Measurements from ENCODE around the gene GGCX. TPM values are rescaled to one million over a fixed set of nuclear protein-coding genes. Genes with fewer than 3 reads are reported as not detected.
A peak's percentile ranks its signal among the peaks of the same experiment; 100 is the strongest.
"Not testable (repeated sequence)": the region's sequence is repeated elsewhere in the genome, so short reads cannot be mapped to it uniquely, and the experiment has no call there.

The GGCX gene
- total RNA-seq, 2 experiments from 2014 or later = 22.9 to 27.6 TPM

DNA sequence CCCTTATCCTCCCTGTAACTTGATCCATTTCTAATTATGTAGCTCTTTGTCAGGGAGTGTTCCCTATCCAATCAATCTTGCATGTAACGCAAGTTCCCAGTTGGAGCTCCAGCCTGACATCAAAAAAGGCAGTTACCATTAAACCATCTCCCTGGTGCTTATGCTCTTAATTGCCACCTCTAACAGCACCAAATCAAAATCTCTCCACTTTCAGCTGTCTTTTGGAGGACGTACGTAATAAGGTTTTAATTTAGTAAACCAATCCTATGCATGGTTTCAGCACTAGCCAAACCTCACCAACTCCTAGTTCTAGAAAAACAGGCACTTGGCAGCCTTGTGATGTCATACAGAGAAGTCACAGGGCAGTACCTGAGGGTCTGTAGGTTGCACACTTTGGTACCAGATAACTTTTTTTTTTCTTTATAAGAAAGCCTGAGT lies 17.0 kb downstream of the GGCX start:
- POLR2A ChIA-PET = interaction anchor here (0.6 to 1.2 kb wide), 4 partner anchors 8 to 126 kb away, joined by 3 to 6 read pairs (median 3); partner anchors contain the start of genes C2orf68 and SH2D6
- H3K27ac Mint-ChIP-seq; H3K27me3 ChIP-seq (ENCODE audit: control insufficient read depth in 1 of 2, insufficient read depth in 2 of 2, low read length in 2 of 2); DNase-seq; intact Hi-C loops (cut with DNase I, micrococcal nuclease); H3K27ac ChIP-seq (ENCODE audit: low read depth in 1 of 2, low read length in 2 of 2); ATAC-seq (ENCODE audit: poor library complexity); H3K9me3 Mint-ChIP-seq; H3K9me3 ChIP-seq (ENCODE audit: control insufficient read depth in 1 of 2, insufficient read depth in 1 of 2, low read length in 2 of 2); H3K4me3 ChIP-seq (ENCODE audit: low read length); H3K4me3 Mint-ChIP-seq; H3K27me3 Mint-ChIP-seq: not testable (repeated sequence)
- peaks cover 83% of the 10 kb centered on the region for H3K36me3 Mint-ChIP-seq (ENCODE audit: low read depth)
- H3K36me3 ChIP-seq (ENCODE audit: insufficient read depth, low read length) = peaks cover 48% of the 10 kb centered on the region
- CTCF ChIA-PET = interaction anchor here (6.0 kb wide), 1 partner anchor 6 kb away, joined by 42 read pairs; no protein-coding TSS in a partner anchor
- peaks cover 15% of the 10 kb centered on the region for H3K4me1 ChIP-seq (ENCODE audit: insufficient read depth, low read length)
- H3K4me1 Mint-ChIP-seq (ENCODE audit: low read depth) = peaks cover 36% of the 10 kb centered on the region

DNA sequence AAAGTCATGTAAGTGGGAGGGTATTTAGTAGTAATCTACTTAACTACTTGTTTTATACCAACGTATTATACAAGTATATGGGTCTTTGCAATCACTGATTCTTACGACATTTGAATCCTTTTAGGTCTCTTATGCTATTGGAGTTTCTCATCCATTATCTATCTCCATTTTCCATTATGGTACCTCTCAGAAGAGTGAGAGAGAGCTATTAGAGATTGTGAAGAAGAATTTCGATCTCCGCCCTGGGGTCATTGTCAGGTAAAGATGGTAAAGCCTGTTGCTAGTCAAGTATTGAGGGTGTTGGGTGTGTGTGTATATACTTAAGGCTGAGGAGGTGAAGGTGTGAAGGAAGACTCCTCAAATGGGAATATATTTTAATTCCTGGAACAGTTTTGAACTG lies 18.5 kb downstream of the GGCX start:
- H3K36me3 ChIP-seq (ENCODE audit: insufficient read depth, low read length) = peaks cover 48% of the 10 kb centered on the region
- intact Hi-C loops (cut with DNase I, micrococcal nuclease) = no loop called here
- no peak overlapping the region for H3K4me3 ChIP-seq (ENCODE audit: low read length)
- DNase-seq (no peak), ATAC-seq (ENCODE audit: poor library complexity) (no peak)
- CTCF ChIA-PET = interaction anchor here (6.0 kb wide), 1 partner anchor 8 kb away, joined by 42 read pairs; no protein-coding TSS in a partner anchor
- H3K4me1 ChIP-seq (ENCODE audit: insufficient read depth, low read length) = peaks cover 21% of the 10 kb centered on the region
- H3K4me1 Mint-ChIP-seq (ENCODE audit: low read depth) = peaks cover 41% of the 10 kb centered on the region
- peaks cover 76% of the 10 kb centered on the region for H3K36me3 Mint-ChIP-seq (ENCODE audit: low read depth)
- no peaks in the 10 kb centered on the region for H3K27me3 Mint-ChIP-seq
- no peaks in the 10 kb centered on the region for H3K27me3 ChIP-seq (ENCODE audit: control insufficient read depth in 1 of 2, insufficient read depth in 2 of 2, low read length in 2 of 2)
- no peak overlapping the region for H3K27ac ChIP-seq (ENCODE audit: low read depth in 1 of 2, low read length in 2 of 2)
- no peaks in the 10 kb centered on the region for H3K9me3 ChIP-seq (ENCODE audit: control insufficient read depth in 1 of 2, insufficient read depth in 1 of 2, low read length in 2 of 2)
- H3K9me3 Mint-ChIP-seq = no peaks in the 10 kb centered on the region
- TF ChIP-seq, protein P1, sequence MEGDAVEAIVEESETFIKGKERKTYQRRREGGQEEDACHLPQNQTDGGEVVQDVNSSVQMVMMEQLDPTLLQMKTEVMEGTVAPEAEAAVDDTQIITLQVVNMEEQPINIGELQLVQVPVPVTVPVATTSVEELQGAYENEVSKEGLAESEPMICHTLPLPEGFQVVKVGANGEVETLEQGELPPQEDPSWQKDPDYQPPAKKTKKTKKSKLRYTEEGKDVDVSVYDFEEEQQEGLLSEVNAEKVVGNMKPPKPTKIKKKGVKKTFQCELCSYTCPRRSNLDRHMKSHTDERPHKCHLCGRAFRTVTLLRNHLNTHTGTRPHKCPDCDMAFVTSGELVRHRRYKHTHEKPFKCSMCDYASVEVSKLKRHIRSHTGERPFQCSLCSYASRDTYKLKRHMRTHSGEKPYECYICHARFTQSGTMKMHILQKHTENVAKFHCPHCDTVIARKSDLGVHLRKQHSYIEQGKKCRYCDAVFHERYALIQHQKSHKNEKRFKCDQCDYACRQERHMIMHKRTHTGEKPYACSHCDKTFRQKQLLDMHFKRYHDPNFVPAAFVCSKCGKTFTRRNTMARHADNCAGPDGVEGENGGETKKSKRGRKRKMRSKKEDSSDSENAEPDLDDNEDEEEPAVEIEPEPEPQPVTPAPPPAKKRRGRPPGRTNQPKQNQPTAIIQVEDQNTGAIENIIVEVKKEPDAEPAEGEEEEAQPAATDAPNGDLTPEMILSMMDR (IDR thresholded peaks at IDR 0.05) = no peak
- peak overlapping the region; percentile 92 for H3K27ac Mint-ChIP-seq
- H3K4me3 Mint-ChIP-seq = peak overlapping the region; percentile 55
- POLR2A ChIA-PET = interaction anchor here (1.2 to 1.4 kb wide), 2 partner anchors 8 to 124 kb away, joined by 3 read pairs; partner anchors contain the start of gene SH2D6

DNA sequence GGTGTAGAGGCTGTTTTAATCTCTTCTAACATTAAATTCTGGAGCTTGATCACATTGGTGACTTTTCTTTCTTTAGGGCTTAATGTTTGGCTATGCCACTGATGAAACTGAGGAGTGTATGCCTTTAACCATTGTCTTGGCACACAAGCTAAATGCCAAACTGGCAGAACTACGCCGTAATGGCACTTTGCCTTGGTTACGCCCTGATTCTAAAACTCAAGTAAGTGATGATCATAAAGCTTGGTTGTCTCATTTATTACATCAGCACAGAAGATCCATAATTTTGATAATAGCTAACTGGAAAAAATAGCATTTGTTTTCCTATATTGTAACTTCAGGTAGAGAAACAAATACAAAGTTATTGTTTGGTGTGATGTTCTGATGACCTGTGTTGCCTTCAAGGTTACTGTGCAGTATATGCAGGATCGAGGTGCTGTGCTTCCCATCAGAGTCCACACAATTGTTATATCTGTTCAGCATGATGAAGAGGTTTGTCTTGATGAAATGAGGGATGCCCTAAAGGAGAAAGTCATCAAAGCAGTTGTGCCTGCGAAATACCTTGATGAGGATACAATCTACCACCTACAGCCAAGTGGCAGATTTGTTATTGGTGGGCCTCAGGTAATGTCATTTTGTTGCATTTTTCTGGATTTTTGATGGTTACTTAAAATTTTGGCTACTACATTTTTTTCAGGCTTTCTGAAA lies 19.4 kb downstream of the GGCX start:
- H3K36me3 ChIP-seq (ENCODE audit: insufficient read depth, low read length) = peaks cover 48% of the 10 kb centered on the region
- ATAC-seq (ENCODE audit: poor library complexity) (no peak), DNase-seq (no peak)
- peaks cover 72% of the 10 kb centered on the region for H3K36me3 Mint-ChIP-seq (ENCODE audit: low read depth)
- H3K27ac Mint-ChIP-seq = peak overlapping the region; percentile 92
- H3K4me3 Mint-ChIP-seq = peak overlapping the region; percentile 91
- H3K27ac ChIP-seq (ENCODE audit: low read depth in 1 of 2, low read length in 2 of 2) = no peak overlapping the region
- no peaks in the 10 kb centered on the region for H3K27me3 Mint-ChIP-seq
- H3K4me1 Mint-ChIP-seq (ENCODE audit: low read depth) = peaks cover 50% of the 10 kb centered on the region
- no peak overlapping the region for H3K4me3 ChIP-seq (ENCODE audit: low read length)
- intact Hi-C loops (cut with DNase I, micrococcal nuclease) = loop anchor here in 1 of 2 experiments (2.0 kb wide), 1 partner anchor 19 kb away; the partner anchor contains the start of gene GGCX
- TF ChIP-seq, protein P1 (IDR thresholded peaks at IDR 0.05) = no peak
- POLR2A ChIA-PET = interaction anchor here (0.7 to 5.8 kb wide), 6 partner anchors 10 to 215 kb away, joined by 3 to 62 read pairs (median 5); partner anchors contain the start of genes C2orf68 and GGCX
- H3K9me3 Mint-ChIP-seq = no peaks in the 10 kb centered on the region
- H3K4me1 ChIP-seq (ENCODE audit: insufficient read depth, low read length) = peaks cover 29% of the 10 kb centered on the region
- no peaks in the 10 kb centered on the region for H3K27me3 ChIP-seq (ENCODE audit: control insufficient read depth in 1 of 2, insufficient read depth in 2 of 2, low read length in 2 of 2)
- CTCF ChIA-PET = interaction anchor here (6.0 kb wide), 1 partner anchor 9 kb away, joined by 42 read pairs; no protein-coding TSS in a partner anchor
- H3K9me3 ChIP-seq (ENCODE audit: control insufficient read depth in 1 of 2, insufficient read depth in 1 of 2, low read length in 2 of 2) = no peaks in the 10 kb centered on the region

All from CD4-positive, alpha-beta T cell (primary cell).